Prostate gland (tissue), 2 donors: ENCODE measurements around the gene PFN1. TPM values are rescaled to one million over a fixed set of nuclear protein-coding genes. Genes with fewer than 3 reads are reported as not detected.

Experiments used
- DNase-seq: peaks from one replicate; pipeline ENCODE4 v3.0.0-alpha.2; 2019; ENCODE audit warnings: low spot score
- H3K27ac ChIP-seq, 2 donors: fragments of 200-600 bp; sonication (generic); 2 replicates each; pipeline ENCODE4 v1.5.1; 2017 to 2019
- H3K27me3 ChIP-seq: fragments of 200-600 bp; sonication (generic); replicated peaks from 2 replicates; pipeline ENCODE4 v1.5.1; 2019; ENCODE audit not compliant: insufficient read depth
- H3K36me3 ChIP-seq, 2 donors: fragments of 200-600 bp; sonication (generic); 1 replicate in 1 of 2; 2 replicates in 1 of 2; pipeline versions ENCODE4 v1.5.1 to v1.8.1; 2017 to 2019
- H3K4me1 ChIP-seq: fragments of 200-600 bp; sonication (generic); replicated peaks from 2 replicates; pipeline ENCODE4 v1.5.1; 2019
- H3K4me3 ChIP-seq, 2 donors: fragments of 200-600 bp; sonication (generic); 2 replicates each; pipeline ENCODE4 v1.5.1; 2017 to 2019
- H3K9me3 ChIP-seq: fragments of 200-600 bp; sonication (generic); 2 replicates; pipeline ENCODE4 v1.5.1; 2017
- CTCF ChIP-seq, 4 experiments: fragments of 200-600 bp in 2 of 4; fragments of 450-650 bp in 2 of 4; sonication (generic) in 2 of 4; IDR thresholded peaks; 1 replicate in 3 of 4; 2 replicates in 1 of 4; pipeline ENCODE4 v1.5.1; 2016 to 2019; ENCODE audit warnings: antibody characterized with exemption in 4 of 4, mild to moderate bottlenecking in 2 of 4, moderate library complexity in 2 of 4
- POLR2A ChIP-seq: fragments of 450-650 bp; IDR thresholded peaks from one replicate; pipeline ENCODE4 v1.6.1; 2016; ENCODE audit warnings: antibody characterized with exemption, mild to moderate bottlenecking
- POLR2AphosphoS5 ChIP-seq: sonication (generic); formaldehyde crosslinking; IDR thresholded peaks from one replicate; pipeline ENCODE4 v1.6.1; 2017; ENCODE audit warnings: antibody characterized with exemption
- WGBS: methylation state at CpG from one replicate; pipeline ENCODE4 v1.1.5; 2018; 5-methylcytosine and 5-hydroxymethylcytosine counted together
- intact Hi-C: fragments of 100-400 bp; cut with DNase I; formaldehyde crosslinking; loops from one replicate; pipeline ENCODE4 v1.14.2; 2022
- microRNA-seq: library from miRNA; unstranded; fragments of <30 nt; microRNA quantifications from one replicate; pipeline ENCODE4, GENCODE V29; 2016
- small RNA-seq, 2 donors: library from RNA; depleted of rRNA; stranded (forward); fragments of <200 nt; gene quantifications; one replicate each; pipeline ENCODE3, GENCODE V24; 2016
- total RNA-seq, 2 donors: library from RNA; depleted of rRNA; stranded (reverse); fragments of >200 nt; gene quantifications; one replicate each; pipeline ENCODE4 v1.1.0, GENCODE V29; 2016

PFN1 gene
- total RNA-seq, 2 donors from 2014 or later: 646 to 1,039 TPM

GRCh38 chr17:4896332-4897197 lies 51.8 kb downstream of the PFN1 start:
- 84% methylated on average over 27 of the region's 27 CpGs for whole genome bisulfite sequencing
- intact Hi-C loops: no loop called here
- no peak overlapping the region for H3K27ac ChIP-seq
- no peaks in the 10 kb centered on the region for H3K27me3 ChIP-seq
- no peak overlapping the region for H3K4me3 ChIP-seq
- H3K36me3 ChIP-seq: peaks cover 9 to 24% of the 10 kb centered on the region in 2 donors
- H3K4me1 ChIP-seq: no peaks in the 10 kb centered on the region
- TF ChIP-seq POLR2A (no peak), CTCF (IDR thresholded peaks at IDR 0.05) (no peak), POLR2AphosphoS5 (no peak)
- no peaks in the 10 kb centered on the region for H3K9me3 ChIP-seq
- DNase-seq: no peak

- peaks cover 9 to 30% of the 10 kb centered on the region in 2 donors for H3K36me3 ChIP-seq
- no peak for TF ChIP-seq CTCF (IDR thresholded peaks at IDR 0.05)
- no peak for TF ChIP-seq POLR2A
- no peak for TF ChIP-seq POLR2AphosphoS5
- no peaks in the 10 kb centered on the region for H3K9me3 ChIP-seq
- no peaks in the 10 kb centered on the region for H3K27me3 ChIP-seq
- H3K27ac ChIP-seq: no peak overlapping the region
- H3K4me1 ChIP-seq: no peaks in the 10 kb centered on the region
- H3K4me3 ChIP-seq: no peak overlapping the region
- intact Hi-C loops: no loop called here
- DNase-seq: no peak
- WGBS: 64% methylated on average over 24 of the region's 27 CpGs
Measured at GRCh38 chr17:4895657-4896331, 52.5 kb downstream of the PFN1 start.

Small RNA genes within 50 kb of the gene (microRNA-seq; reads per million reads assigned to microRNA genes)
- not detected for gene MIR6864
- gene MIR6865: not detected

Small RNA genes within 50 kb of the gene (small RNA-seq; reads per million reads assigned to genes)
- gene MIR6864 (0 to 0.28 reads per million in 2 donors), gene MIR6865 (0 reads per million in 2 donors)

Other genes with a start within 250 kb of the PFN1 start
- gene PELP1, start 244.4 kb downstream of the PFN1 start, total RNA-seq: 10 to 100 TPM; 27.1 to 79.7 TPM
- gene ARRB2, start 237.9 kb downstream of the PFN1 start, total RNA-seq: 10 to 100 TPM; 12.5 to 30.1 TPM
- 10 to 100 TPM; 31.0 to 41.9 TPM for gene MED11, start 217.1 kb downstream of the PFN1 start, total RNA-seq
- gene ZMYND15, start 208.7 kb downstream of the PFN1 start, total RNA-seq: 1 to 10 TPM in 1 of 2 donors, under 1 TPM in 1; 0.91 to 7.3 TPM
- gene CXCL16, start 208.6 kb downstream of the PFN1 start, total RNA-seq: 10 to 100 TPM; 27.9 to 36.0 TPM
- not detected for gene TM4SF5, start 176.6 kb downstream of the PFN1 start, total RNA-seq
- gene VMO1, start 162.2 kb downstream of the PFN1 start, total RNA-seq: 1 to 10 TPM in 1 of 2 donors, not detected in 1; 2.6 TPM
- not detected for gene GLTPD2, start 159.6 kb downstream of the PFN1 start, total RNA-seq
- 100 to 1,000 TPM; 152 to 183 TPM for gene PSMB6, start 152.4 kb downstream of the PFN1 start, total RNA-seq
- gene PLD2, start 141.4 kb downstream of the PFN1 start, total RNA-seq: 10 to 100 TPM; 25.7 to 29.5 TPM
- 100 to 1,000 TPM in 1 of 2 donors, 10 to 100 TPM in 1; 53.0 to 136 TPM for gene MINK1, start 115.2 kb downstream of the PFN1 start, total RNA-seq
- 10 to 100 TPM in 1 of 2 donors, 1 to 10 TPM in 1; 2.4 to 15.4 TPM for gene C17orf107, start 49.0 kb downstream of the PFN1 start, total RNA-seq
- gene CHRNE, start 45.4 kb downstream of the PFN1 start, total RNA-seq: 1 to 10 TPM in 1 of 2 donors, under 1 TPM in 1; 0.64 to 1.0 TPM
- gene GP1BA, start 16.3 kb downstream of the PFN1 start, total RNA-seq: not detected
- 10 to 100 TPM; 40.5 to 68.0 TPM for gene SLC25A11, start 8.5 kb downstream of the PFN1 start, total RNA-seq
- gene RNF167, start 8.3 kb downstream of the PFN1 start, total RNA-seq: 100 to 1,000 TPM in 1 of 2 donors, 10 to 100 TPM in 1; 78.7 to 138 TPM
- 10 to 100 TPM in 1 of 2 donors, 1 to 10 TPM in 1; 9.7 to 10.2 TPM for gene ENO3, start 2.6 kb upstream of the PFN1 start, total RNA-seq
- gene SPAG7, start 19.3 kb upstream of the PFN1 start, total RNA-seq: 10 to 100 TPM; 54.2 to 72.0 TPM
- gene CAMTA2, start 39.1 kb upstream of the PFN1 start, total RNA-seq: 10 to 100 TPM; 13.6 to 40.2 TPM
- gene INCA1, start 49.0 kb upstream of the PFN1 start, total RNA-seq: 1 to 10 TPM; 2.5 to 8.4 TPM
- 10 to 100 TPM; 59.5 to 88.9 TPM for gene KIF1C, start 49.4 kb upstream of the PFN1 start, total RNA-seq
- gene SLC52A1, start 86.9 kb upstream of the PFN1 start, total RNA-seq: 1 to 10 TPM; 1.6 to 1.7 TPM
- 1 to 10 TPM; 5.4 to 8.5 TPM for gene ZFP3, start 129.9 kb upstream of the PFN1 start, total RNA-seq
- 10 to 100 TPM; 14.3 TPM for gene ZNF232, start 163.3 kb upstream of the PFN1 start, total RNA-seq
- gene USP6, start 167.5 kb upstream of the PFN1 start, total RNA-seq: 1 to 10 TPM; 1.4 to 6.8 TPM
- 10 to 100 TPM; 20.3 to 33.2 TPM for gene ZNF594, start 243.3 kb upstream of the PFN1 start, total RNA-seq